HepG2 (cell line): ENCODE results near the gene GJD4. TPM values are rescaled to one million over a fixed set of nuclear protein-coding genes. Genes with fewer than 3 reads are reported as not detected.
A peak's percentile ranks its signal among the peaks of the same experiment; 100 is the strongest.

ENCODE experiments used
- ATAC-seq: fragments of 200-7000 bp; cut with Tn5 transposase; 3 replicates; pipeline ENCODE4 v1.9.1; 2020; ENCODE audit warnings: mild to moderate bottlenecking, moderate library complexity
- BruUV-seq: library from RNA; stranded (reverse); fragments of 400-500 nt; replicated peaks from 2 replicates; lab custom pipeline; 2021; lab: Mats Ljungman, UMichigan
- CTCF ChIA-PET: fragments of 300-600 bp; formaldehyde crosslinking; extraction: SDS; loops from one replicate; lab custom pipeline; 2021; ENCODE audit warnings: low total read pairs, inconsistent platforms, low intra/inter-chr PET ratio; lab: Yijun Ruan, JAX
- POLR2A ChIA-PET: fragments of 350-600 bp; sonication (Branson Sonifier 250); formaldehyde crosslinking; loops from one replicate; lab custom pipeline; 2020; ENCODE audit warnings: antibody characterized with exemption, inconsistent platforms; lab: Yijun Ruan, JAX
- DNase-seq: peaks from one replicate; pipeline ENCODE4 v3.0.0-alpha.2; 2015; ENCODE audit warnings: low spot score
- FAIRE-seq: peaks from 3 replicates; lab custom pipeline; 2011; peaks lifted over from hg19 to GRCh38; lab: Jason Lieb, UNC
- H2AFZ ChIP-seq: one replicate; pipeline ENCODE4 v1.6.1; 2011; ENCODE audit warnings: low read length, inconsistent platforms
- H3K27ac ChIP-seq: fragments of 300-600 bp; 3 replicates; pipeline ENCODE4 v1.8.0; 2011; ENCODE audit warnings: mixed run types, mild to moderate bottlenecking, mixed read lengths, low read length, inconsistent platforms; ENCODE audit not compliant: insufficient read depth; ENCODE audit errors: extremely low read length
- H3K27me3 ChIP-seq, 2 experiments: fragments of 200-600 bp in 1 of 2; 2 replicates in 1 of 2; 3 replicates in 1 of 2; pipeline versions ENCODE4 v1.6.0 to v1.8.0; 2011; ENCODE audit warnings: low read length in 2 of 2, mild to moderate bottlenecking in 2 of 2, moderate library complexity in 2 of 2, inconsistent platforms in 1 of 2; ENCODE audit not compliant: insufficient read depth in 2 of 2, control insufficient read depth in 1 of 2
- H3K36me3 ChIP-seq, 2 experiments: fragments of 200-600 bp in 1 of 2; replicated peaks in 1 of 2; 2 replicates in 1 of 2; 3 replicates in 1 of 2; pipeline versions ENCODE4 v1.5.1 to v1.8.0; 2011; ENCODE audit warnings: low read length in 2 of 2, inconsistent platforms in 1 of 2; ENCODE audit not compliant: insufficient read depth in 2 of 2, control insufficient read depth in 1 of 2
- H3K4me1 ChIP-seq: 2 replicates; pipeline ENCODE4 v1.5.1; 2012; ENCODE audit warnings: low read length, inconsistent platforms; ENCODE audit not compliant: insufficient read depth
- H3K4me2 ChIP-seq: 2 replicates; pipeline ENCODE4 v1.6.0; 2011; ENCODE audit warnings: low read depth, low read length, inconsistent platforms
- H3K4me3 ChIP-seq, 3 experiments: fragments of 200-600 bp in 1 of 3; sonication (generic), shearing (Covaris generic) in 1 of 3; replicated peaks in 1 of 3; 2 replicates each; pipeline ENCODE4 v1.5.1; 2011 to 2016; ENCODE audit warnings: low read length in 3 of 3, inconsistent platforms in 2 of 3, low read depth in 2 of 3, mild to moderate bottlenecking in 2 of 3, control low read depth in 1 of 3, mixed read lengths in 1 of 3; ENCODE audit not compliant: insufficient read depth in 1 of 3
- H3K79me2 ChIP-seq: one replicate; pipeline ENCODE4 v1.6.1; 2011; ENCODE audit warnings: low read length, inconsistent platforms; ENCODE audit not compliant: insufficient read depth
- H3K9ac ChIP-seq: 2 replicates; pipeline ENCODE4 v1.6.0; 2011; ENCODE audit warnings: mild to moderate bottlenecking, low read depth, low read length, inconsistent platforms; ENCODE audit not compliant: insufficient read depth
- H3K9me3 ChIP-seq: 2 replicates; pipeline ENCODE4 v1.5.1; 2012; ENCODE audit warnings: mild to moderate bottlenecking, low read length
- H4K20me1 ChIP-seq: 2 replicates; pipeline ENCODE4 v1.6.0; 2011; ENCODE audit warnings: inconsistent platforms, mild to moderate bottlenecking, low read length, moderate library complexity; ENCODE audit not compliant: insufficient read depth
- ELF4 ChIP-seq: sonication (generic); formaldehyde crosslinking; IDR thresholded peaks from 2 replicates; pipeline ENCODE4 v1.5.0; 2020; ENCODE audit warnings: missing genetic modification reagents, mild to moderate bottlenecking, moderate library complexity, borderline replicate concordance
- FOXO1 ChIP-seq: sonication (generic); formaldehyde crosslinking; IDR thresholded peaks from 2 replicates; pipeline ENCODE4 v1.4.0; 2020; ENCODE audit warnings: missing genetic modification reagents
- JUN ChIP-seq: sonication (generic); formaldehyde crosslinking; IDR thresholded peaks from 2 replicates; pipeline ENCODE4 v1.4.0; 2020; ENCODE audit warnings: mild to moderate bottlenecking, missing genetic modification reagents
- MAFF ChIP-seq: IDR thresholded peaks from 2 replicates; pipeline ENCODE4 v1.6.1; 2011; ENCODE audit warnings: low read depth, low read length, improper control_type of control experiment
- MAFK ChIP-seq, 2 experiments: IDR thresholded peaks in 1 of 2; conservative IDR thresholded peaks in 1 of 2; 2 replicates each; pipeline ENCODE4 v1.6.1; 2011; ENCODE audit warnings: improper control_type of control experiment in 2 of 2, low read length in 2 of 2
- NFAT5 ChIP-seq: sonication (generic); formaldehyde crosslinking; IDR thresholded peaks from 2 replicates; pipeline ENCODE4 v1.4.0; 2020; ENCODE audit warnings: missing genetic modification reagents
- RFX3 ChIP-seq: IDR thresholded peaks from 2 replicates; pipeline ENCODE4 v1.6.1; 2016; ENCODE audit warnings: missing biosample characterization, missing genetic modification reagents
- TBL1XR1 ChIP-seq: fragments of 150-350 bp; IDR thresholded peaks from 2 replicates; pipeline ENCODE4 v1.6.1; 2014; ENCODE audit warnings: borderline replicate concordance, low read length; ENCODE audit not compliant: partially characterized antibody
- ZNF569 ChIP-seq: sonication (generic); formaldehyde crosslinking; IDR thresholded peaks from 2 replicates; pipeline ENCODE4 v1.5.0; 2020; ENCODE audit warnings: mild to moderate bottlenecking, missing genetic modification reagents, moderate library complexity, borderline replicate concordance
- WGBS: methylation state at CpG from one replicate; pipeline ENCODE4 v1.1.6; 2017; ENCODE audit warnings: low lambda C conversion rate; 5-methylcytosine and 5-hydroxymethylcytosine counted together
- in situ Hi-C: cut with HindIII; loops from 2 replicates; pipeline ENCODE4 v1.10.0; 2017; ENCODE audit warnings: low pct_unique_long_range_greater_than_20kb; ENCODE audit not compliant: extremely low pct_ligation_motif_present
- intact Hi-C: fragments of 100-400 bp; cut with micrococcal nuclease; formaldehyde crosslinking; loops from one replicate; pipeline ENCODE4 v1.10.0; 2022; ENCODE audit not compliant: unreplicated experiment
- polyA plus RNA-seq, 8 experiments: library from polyadenylated mRNA; depleted of rRNA in 3 of 8; stranded (reverse) in 7 of 8; unstranded in 1 of 8; fragments of >200 nt; fragmentation: Illumina TruSeq in 4 of 8; extraction: Trizol in 4 of 8; gene quantifications; 2 replicates each; pipeline versions ENCODE4 v1.2.1 to v1.2.3, GENCODE V29; 2011 to 2016; ENCODE audit warnings: low read depth in 4 of 8, missing spikeins in 1 of 8, mixed read lengths in 1 of 8; ENCODE audit not compliant: insufficient read depth in 1 of 8
- total RNA-seq, 5 experiments: library from RNA; depleted of rRNA; stranded (reverse); fragments of >200 nt; fragmentation: Illumina TruSeq; extraction: Trizol; gene quantifications; 2 replicates each; pipeline ENCODE4 v1.2.3, GENCODE V29; 2016; ENCODE audit warnings: low read depth in 1 of 5
- TF ChIP-seq, protein P1 (sequence below): sonication (generic); formaldehyde crosslinking; IDR thresholded peaks from 2 replicates; pipeline ENCODE4 v1.4.0; 2020; ENCODE audit warnings: missing genetic modification reagents
- TF ChIP-seq, protein P2 (sequence below): sonication (generic); formaldehyde crosslinking; IDR thresholded peaks from 2 replicates; pipeline ENCODE4 v1.9.0; 2022; ENCODE audit warnings: low read depth, missing genetic modification reagents

Gene GJD4
- total and polyA plus RNA-seq, 2 of the 13 experiments (the other 11 are each of a cell fraction or from before 2014, with no cell fraction given): not detected

GRCh38 chr10:35578618-35578956 lies 26.6 kb upstream of the GJD4 start:
- DNase-seq (no peak), FAIRE-seq (no peak), ATAC-seq (peak; percentile 28; the same call in 2 of the 3 replicates)
- no peak overlapping the region for H3K4me2 ChIP-seq
- no peak overlapping the region for H3K27ac ChIP-seq
- in situ Hi-C loops: no loop called here
- no peaks in the 10 kb centered on the region for H3K9me3 ChIP-seq
- H3K4me1 ChIP-seq: no peaks in the 10 kb centered on the region
- intact Hi-C loops: no loop called here
- ChIA-PET CTCF (no interaction called here), POLR2A (no interaction called here)
- H3K36me3 ChIP-seq: no peaks in the 10 kb centered on the region
- H3K9ac ChIP-seq: no peak overlapping the region
- H4K20me1 ChIP-seq: no peaks in the 10 kb centered on the region
- no TSS peak for BruUV-seq
- no peak overlapping the region for H3K4me3 ChIP-seq
- H3K27me3 ChIP-seq: no peaks in the 10 kb centered on the region
- no peak overlapping the region for H2AFZ ChIP-seq
- 55% methylated on average over 4 of the region's 4 CpGs for WGBS
- no peaks in the 10 kb centered on the region for H3K79me2 ChIP-seq
- TF ChIP-seq, protein P1, sequence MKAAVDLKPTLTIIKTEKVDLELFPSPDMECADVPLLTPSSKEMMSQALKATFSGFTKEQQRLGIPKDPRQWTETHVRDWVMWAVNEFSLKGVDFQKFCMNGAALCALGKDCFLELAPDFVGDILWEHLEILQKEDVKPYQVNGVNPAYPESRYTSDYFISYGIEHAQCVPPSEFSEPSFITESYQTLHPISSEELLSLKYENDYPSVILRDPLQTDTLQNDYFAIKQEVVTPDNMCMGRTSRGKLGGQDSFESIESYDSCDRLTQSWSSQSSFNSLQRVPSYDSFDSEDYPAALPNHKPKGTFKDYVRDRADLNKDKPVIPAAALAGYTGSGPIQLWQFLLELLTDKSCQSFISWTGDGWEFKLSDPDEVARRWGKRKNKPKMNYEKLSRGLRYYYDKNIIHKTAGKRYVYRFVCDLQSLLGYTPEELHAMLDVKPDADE (CRISPR knock-in tag): no peak
- TF ChIP-seq MAFK (conservative IDR thresholded peaks at IDR 0.05 in 1 of 2, IDR thresholded peaks at IDR 0.05 in 1 of 2; ENCODE audit: low read length in 2 of 2) (peak; percentile 68 to 79), ELF4 (CRISPR knock-in tag) (no peak), RFX3 (CRISPR knock-in tag) (no peak), ZNF569 (no peak), MAFF (peak; percentile 62), NFAT5 (no peak), FOXO1 (CRISPR knock-in tag) (no peak), TBL1XR1 (no peak), JUN (CRISPR knock-in tag) (no peak)
- TF ChIP-seq, protein P2, sequence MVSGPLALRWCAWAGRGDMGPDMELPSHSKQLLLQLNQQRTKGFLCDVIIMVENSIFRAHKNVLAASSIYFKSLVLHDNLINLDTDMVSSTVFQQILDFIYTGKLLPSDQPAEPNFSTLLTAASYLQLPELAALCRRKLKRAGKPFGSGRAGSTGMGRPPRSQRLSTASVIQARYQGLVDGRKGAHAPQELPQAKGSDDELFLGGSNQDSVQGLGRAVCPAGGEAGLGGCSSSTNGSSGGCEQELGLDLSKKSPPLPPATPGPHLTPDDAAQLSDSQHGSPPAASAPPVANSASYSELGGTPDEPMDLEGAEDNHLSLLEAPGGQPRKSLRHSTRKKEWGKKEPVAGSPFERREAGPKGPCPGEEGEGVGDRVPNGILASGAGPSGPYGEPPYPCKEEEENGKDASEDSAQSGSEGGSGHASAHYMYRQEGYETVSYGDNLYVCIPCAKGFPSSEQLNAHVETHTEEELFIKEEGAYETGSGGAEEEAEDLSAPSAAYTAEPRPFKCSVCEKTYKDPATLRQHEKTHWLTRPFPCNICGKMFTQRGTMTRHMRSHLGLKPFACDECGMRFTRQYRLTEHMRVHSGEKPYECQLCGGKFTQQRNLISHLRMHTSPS (CRISPR knock-in tag): no peak
